Fibroblast of skin of back (primary cell): Measurements from ENCODE around the gene ZNF688. TPM values are rescaled to one million over a fixed set of nuclear protein-coding genes. Genes with fewer than 3 reads are reported as not detected.
"Not testable (repeated sequence)": the region's sequence is repeated elsewhere in the genome, so short reads cannot be mapped to it uniquely, and the experiment has no call there.

Experiments used
- DNase-seq: peaks from one replicate; pipeline ENCODE4 v3.0.0-alpha.2; 2013
- polyA plus RNA-seq, 2 experiments: library from polyadenylated mRNA; unstranded; fragments of 120-200 nt; gene quantifications; one replicate each; pipeline ENCODE4 v1.2.1, GENCODE V29; 2013; ENCODE audit not compliant: insufficient read length in 2 of 2

Gene ZNF688
- polyA plus RNA-seq (2013, experiment 1 of 2; ENCODE audit: insufficient read length): 9.1 TPM
- polyA plus RNA-seq (2013, experiment 2 of 2; ENCODE audit: insufficient read length): 7.1 TPM

- DNase-seq: peak; percentile 98
Measured at GRCh38 chr16:30571445-30572322, at the start of gene ZNF688. TSS of gene ZNF688 (minus strand) at chr16:30571714. CDS start at chr16:30571629, 85 bp downstream.

- no peak for DNase-seq
Measured at GRCh38 chr16:30620169-30620568, 48.7 kb upstream of the ZNF688 start.

GRCh38 chr16:30619638-30620037, 48.1 kb upstream of the ZNF688 start:
- DNase-seq: no peak

- no peak for DNase-seq
Measured at GRCh38 chr16:30619202-30619601, 47.7 kb upstream of the ZNF688 start.

GRCh38 chr16:30615358-30616091, 44.0 kb upstream of the ZNF688 start:
- DNase-seq: no peak

GRCh38 chr16:30609926-30610839, 38.7 kb upstream of the ZNF688 start, which contains the start of gene ZNF689:
TSS of gene ZNF689 (minus strand) at chr16:30610389. CDS start at chr16:30610041, 348 bp downstream.
- DNase-seq: peak; percentile 96

- DNase-seq: peak; percentile 42
Measured at GRCh38 chr16:30609002-30609925, 37.8 kb upstream of the ZNF688 start.

- no peak for DNase-seq
Measured at GRCh38 chr16:30606004-30606403, 34.5 kb upstream of the ZNF688 start.

GRCh38 chr16:30605158-30605557, 33.6 kb upstream of the ZNF688 start:
- DNase-seq: no peak

- no peak for DNase-seq
Measured at GRCh38 chr16:30604316-30604947, 32.9 kb upstream of the ZNF688 start.

- DNase-seq: no peak
Measured at GRCh38 chr16:30603945-30604315, 32.4 kb upstream of the ZNF688 start.

GRCh38 chr16:30602616-30603277, 31.2 kb upstream of the ZNF688 start:
- no peak for DNase-seq

- DNase-seq: no peak
Measured at GRCh38 chr16:30601966-30602365, 30.5 kb upstream of the ZNF688 start.

GRCh38 chr16:30600929-30601328, 29.4 kb upstream of the ZNF688 start:
- DNase-seq: no peak

- DNase-seq: no peak
Measured at GRCh38 chr16:30600215-30600614, 28.7 kb upstream of the ZNF688 start.

GRCh38 chr16:30592871-30593270, 21.4 kb upstream of the ZNF688 start:
- DNase-seq: no peak

GRCh38 chr16:30590869-30591268, 19.4 kb upstream of the ZNF688 start:
- not testable (repeated sequence) for DNase-seq

GRCh38 chr16:30589582-30589981, 18.1 kb upstream of the ZNF688 start:
- DNase-seq: not testable (repeated sequence)

GRCh38 chr16:30588651-30589050, 17.1 kb upstream of the ZNF688 start:
- no peak for DNase-seq
